ENCODE measurements around the gene SRD5A3. TPM values are rescaled to one million over a fixed set of nuclear protein-coding genes. Genes with fewer than 3 reads are reported as not detected.

The SRD5A3 gene
- total and polyA plus RNA-seq, 2 donors (not counting 3 experiments of a cell fraction or from before 2014, with no cell fraction given): 23.6 to 24.3 TPM

- H3K9me1 ChIP-seq (replicated peaks; ENCODE audit: control insufficient read depth, extremely low read depth, insufficient read depth, low read length): no peaks in the 10 kb centered on the region
- FAIRE-seq (no peak), DNase-seq (ENCODE audit: low read depth, low spot score) (no peak)
- ChIA-PET CTCF (interaction anchor here (0.9 to 3.0 kb wide), 5 partner anchors 11 to 145 kb away, joined by 3 to 12 read pairs (median 5); no protein-coding TSS in a partner anchor), POLR2A (no interaction called here)
- no peak overlapping the region for H3K9ac ChIP-seq (replicated peaks; ENCODE audit: extremely low read depth, insufficient read depth, low read length)
- dilution Hi-C loops (cut with MboI; ENCODE audit: extremely low pct_ligation_motif_present, low sequenced_read_pairs): no loop called here
- H3K9me3 ChIP-seq (replicated peaks; ENCODE audit: control insufficient read depth, insufficient read depth, low read length): no peaks in the 10 kb centered on the region
- peaks cover 95% of the 10 kb centered on the region for H3K79me2 ChIP-seq (ENCODE audit: control insufficient read depth, insufficient read depth, low read length)
- no peak overlapping the region for H2AFZ ChIP-seq (ENCODE audit: low read depth, low read length)
- H3K4me1 ChIP-seq (ENCODE audit: control insufficient read depth, extremely low read depth, insufficient read depth, low read length): no peaks in the 10 kb centered on the region
- H3K27ac ChIP-seq (ENCODE audit: insufficient read depth, low read depth, low read length): no peak overlapping the region
- H3K4me3 ChIP-seq (replicated peaks in 1 of 3; ENCODE audit: insufficient read depth in 1 of 3, low read depth in 1 of 3, low read length in 3 of 3): no peak overlapping the region
- H3K27me3 ChIP-seq (ENCODE audit: control insufficient read depth in 2 of 2, insufficient read depth in 2 of 2, low read length in 2 of 2): no peaks in the 10 kb centered on the region
- peaks cover 19% of the 10 kb centered on the region for H4K20me1 ChIP-seq (replicated peaks; ENCODE audit: control insufficient read depth, extremely low read depth, insufficient read depth, low read length)
- peaks cover 13 to 15% of the 10 kb centered on the region in 2 experiments for H3K36me3 ChIP-seq (ENCODE audit: control insufficient read depth in 2 of 2, extremely low read depth in 1 of 2, insufficient read depth in 2 of 2, low read length in 2 of 2)
- TF ChIP-seq EZH2 (IDR thresholded peaks at IDR 0.05; ENCODE audit: borderline replicate concordance, low read depth, low read length, severe bottlenecking) (no peak), JUN (IDR thresholded peaks at IDR 0.05; ENCODE audit: borderline replicate concordance, insufficient read depth, insufficient read length, low read depth) (no peak), POLR2AphosphoS5 (IDR thresholded peaks at IDR 0.05; ENCODE audit: insufficient read depth, low read depth, low read length) (no peak), FOS (IDR thresholded peaks at IDR 0.05; ENCODE audit: borderline replicate concordance, insufficient read depth, low read length) (no peak), MAX (IDR thresholded peaks at IDR 0.05; ENCODE audit: insufficient read depth, insufficient read length) (no peak), POLR2A (IDR thresholded peaks at IDR 0.05; ENCODE audit: low read depth, low read length) (no peak), MYC (IDR thresholded peaks at IDR 0.05; ENCODE audit: low read depth, low read length) (no peak), GATA2 (IDR thresholded peaks at IDR 0.05; ENCODE audit: insufficient read depth, insufficient read length, low read depth, low read length) (no peak)
- TF ChIP-seq, protein P1, sequence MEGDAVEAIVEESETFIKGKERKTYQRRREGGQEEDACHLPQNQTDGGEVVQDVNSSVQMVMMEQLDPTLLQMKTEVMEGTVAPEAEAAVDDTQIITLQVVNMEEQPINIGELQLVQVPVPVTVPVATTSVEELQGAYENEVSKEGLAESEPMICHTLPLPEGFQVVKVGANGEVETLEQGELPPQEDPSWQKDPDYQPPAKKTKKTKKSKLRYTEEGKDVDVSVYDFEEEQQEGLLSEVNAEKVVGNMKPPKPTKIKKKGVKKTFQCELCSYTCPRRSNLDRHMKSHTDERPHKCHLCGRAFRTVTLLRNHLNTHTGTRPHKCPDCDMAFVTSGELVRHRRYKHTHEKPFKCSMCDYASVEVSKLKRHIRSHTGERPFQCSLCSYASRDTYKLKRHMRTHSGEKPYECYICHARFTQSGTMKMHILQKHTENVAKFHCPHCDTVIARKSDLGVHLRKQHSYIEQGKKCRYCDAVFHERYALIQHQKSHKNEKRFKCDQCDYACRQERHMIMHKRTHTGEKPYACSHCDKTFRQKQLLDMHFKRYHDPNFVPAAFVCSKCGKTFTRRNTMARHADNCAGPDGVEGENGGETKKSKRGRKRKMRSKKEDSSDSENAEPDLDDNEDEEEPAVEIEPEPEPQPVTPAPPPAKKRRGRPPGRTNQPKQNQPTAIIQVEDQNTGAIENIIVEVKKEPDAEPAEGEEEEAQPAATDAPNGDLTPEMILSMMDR (IDR thresholded peaks at IDR 0.05; ENCODE audit: extremely low read depth in 1 of 2, insufficient read depth in 1 of 2, low read depth in 1 of 2, low read length in 2 of 2): no peak
- no peak overlapping the region for H3K4me2 ChIP-seq (ENCODE audit: insufficient read depth, low read length)
- no TSS peak for BruUV-seq (replicated peaks)
- intact Hi-C loops (cut with micrococcal nuclease): no loop called here
Measured at GRCh38 chr4:55409468-55410171, 63.6 kb downstream of the SRD5A3 start.
